ENCODE results near the gene C1QL1. TPM values are rescaled to one million over a fixed set of nuclear protein-coding genes. Genes with fewer than 3 reads are reported as not detected.

Gene C1QL1
- total RNA-seq, 1 donor from 2014 or later = 1.6 TPM

DNA sequence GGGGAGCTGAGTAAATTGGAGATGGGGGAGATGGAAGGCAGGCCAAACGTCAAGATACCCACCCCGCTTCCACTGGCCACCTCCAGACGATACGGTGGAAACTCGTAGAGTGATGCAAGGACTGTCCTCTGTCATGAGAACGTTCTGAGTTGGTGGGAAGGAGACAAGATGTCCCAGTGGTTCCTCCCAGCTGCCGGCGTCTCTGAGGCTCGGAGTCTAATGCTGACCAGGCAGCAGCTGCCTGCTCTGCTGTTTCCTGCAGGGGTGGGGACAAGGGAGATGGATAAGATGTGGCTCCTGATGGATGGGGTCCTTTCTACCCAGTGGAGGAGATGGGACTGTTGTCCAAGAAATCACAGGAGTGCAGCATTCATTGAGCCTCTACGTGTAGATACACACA is 28.2 kb upstream of the C1QL1 start:
- Mint-ChIP-seq H3K4me1 (ENCODE audit: low read depth) (peaks cover 3% of the 10 kb centered on the region), H3K27me3 (ENCODE audit: low read depth) (peaks cover 6% of the 10 kb centered on the region), H3K4me3 (ENCODE audit: unreplicated experiment) (no peak overlapping the region), H3K9me3 (ENCODE audit: low read depth) (peaks cover 8% of the 10 kb centered on the region), H3K36me3 (ENCODE audit: low read depth) (peaks cover 4% of the 10 kb centered on the region), H3K27ac (ENCODE audit: unreplicated experiment) (no peak overlapping the region)
- TF ChIP-seq, protein P1, sequence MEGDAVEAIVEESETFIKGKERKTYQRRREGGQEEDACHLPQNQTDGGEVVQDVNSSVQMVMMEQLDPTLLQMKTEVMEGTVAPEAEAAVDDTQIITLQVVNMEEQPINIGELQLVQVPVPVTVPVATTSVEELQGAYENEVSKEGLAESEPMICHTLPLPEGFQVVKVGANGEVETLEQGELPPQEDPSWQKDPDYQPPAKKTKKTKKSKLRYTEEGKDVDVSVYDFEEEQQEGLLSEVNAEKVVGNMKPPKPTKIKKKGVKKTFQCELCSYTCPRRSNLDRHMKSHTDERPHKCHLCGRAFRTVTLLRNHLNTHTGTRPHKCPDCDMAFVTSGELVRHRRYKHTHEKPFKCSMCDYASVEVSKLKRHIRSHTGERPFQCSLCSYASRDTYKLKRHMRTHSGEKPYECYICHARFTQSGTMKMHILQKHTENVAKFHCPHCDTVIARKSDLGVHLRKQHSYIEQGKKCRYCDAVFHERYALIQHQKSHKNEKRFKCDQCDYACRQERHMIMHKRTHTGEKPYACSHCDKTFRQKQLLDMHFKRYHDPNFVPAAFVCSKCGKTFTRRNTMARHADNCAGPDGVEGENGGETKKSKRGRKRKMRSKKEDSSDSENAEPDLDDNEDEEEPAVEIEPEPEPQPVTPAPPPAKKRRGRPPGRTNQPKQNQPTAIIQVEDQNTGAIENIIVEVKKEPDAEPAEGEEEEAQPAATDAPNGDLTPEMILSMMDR (IDR thresholded peaks at IDR 0.05) = no peak
- no peak for DNase-seq (ENCODE audit: low spot score)

DNA sequence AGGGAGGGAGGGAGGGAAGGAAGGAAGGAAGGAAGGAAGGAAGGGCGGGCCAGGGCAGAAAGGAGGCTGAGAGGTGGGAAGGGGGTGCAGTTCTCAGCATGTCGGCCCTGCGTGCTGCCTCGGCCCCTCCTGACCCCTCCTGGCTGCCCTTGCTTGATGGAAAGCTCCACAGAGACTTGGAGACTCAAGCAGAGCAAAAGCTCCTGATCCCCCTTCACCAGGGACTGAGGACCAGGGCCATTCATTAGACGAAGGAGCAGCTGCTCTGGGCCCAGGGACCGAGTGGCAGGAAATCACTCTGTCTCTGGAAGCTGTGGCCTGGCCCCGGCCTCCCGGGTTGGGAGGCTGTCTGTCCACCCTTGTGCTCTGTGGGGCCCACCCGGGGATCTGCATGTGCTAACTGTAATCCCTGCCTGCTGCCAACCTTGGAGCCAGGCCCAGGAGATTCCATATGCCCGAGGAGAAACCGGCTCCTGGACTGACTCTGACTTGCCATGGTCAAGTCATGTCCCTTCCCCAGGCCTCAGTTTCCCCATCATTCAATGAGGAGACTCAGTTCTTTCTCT is 27.4 kb upstream of the C1QL1 start:
- DNase-seq (ENCODE audit: low spot score) = no peak
- peaks cover 3% of the 10 kb centered on the region for H3K4me1 Mint-ChIP-seq (ENCODE audit: low read depth)
- no peak overlapping the region for H3K4me3 Mint-ChIP-seq (ENCODE audit: unreplicated experiment)
- peaks cover 4% of the 10 kb centered on the region for H3K36me3 Mint-ChIP-seq (ENCODE audit: low read depth)
- no peak overlapping the region for H3K27ac Mint-ChIP-seq (ENCODE audit: unreplicated experiment)
- TF ChIP-seq, protein P1 (IDR thresholded peaks at IDR 0.05) = no peak
- peaks cover 6% of the 10 kb centered on the region for H3K27me3 Mint-ChIP-seq (ENCODE audit: low read depth)
- peaks cover 8% of the 10 kb centered on the region for H3K9me3 Mint-ChIP-seq (ENCODE audit: low read depth)

DNA sequence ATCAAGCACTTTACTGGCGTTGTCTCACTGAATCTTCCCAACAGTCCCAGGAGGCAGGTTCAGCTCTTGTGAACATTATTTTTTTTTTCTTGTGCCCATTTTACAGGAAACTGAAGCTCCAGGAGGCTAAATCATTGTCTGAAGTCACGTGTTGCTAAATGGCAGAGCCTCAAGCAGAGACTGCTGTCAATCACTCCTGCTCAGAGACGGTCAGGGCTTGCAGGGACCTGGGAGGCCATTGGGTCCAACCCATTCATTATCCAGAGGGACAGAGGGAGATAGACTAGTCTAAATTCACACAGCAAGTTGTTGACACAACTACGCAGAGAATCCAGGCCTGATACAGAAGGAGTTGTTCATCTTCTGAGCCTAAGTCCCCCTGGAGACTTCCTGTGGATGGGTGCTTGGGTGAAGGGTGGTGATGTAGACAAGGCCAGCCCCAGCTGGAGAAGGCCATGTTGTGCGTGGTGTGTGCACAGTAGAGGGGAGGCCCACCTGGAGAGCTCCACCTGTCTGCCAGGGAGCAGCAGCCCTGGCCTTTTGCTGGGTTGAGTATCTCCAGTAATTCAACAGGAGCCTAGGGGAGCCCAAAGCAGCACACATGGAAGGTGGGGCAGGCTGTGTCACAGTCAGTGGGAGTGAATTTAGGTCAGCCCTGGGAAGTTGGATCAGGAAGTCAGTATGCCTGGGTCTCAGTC is 24.3 kb upstream of the C1QL1 start:
- no peak for DNase-seq (ENCODE audit: low spot score)
- Mint-ChIP-seq H3K36me3 (ENCODE audit: low read depth) (no peaks in the 10 kb centered on the region), H3K27me3 (ENCODE audit: low read depth) (peaks cover 6% of the 10 kb centered on the region), H3K4me1 (ENCODE audit: low read depth) (peaks cover 4% of the 10 kb centered on the region), H3K4me3 (ENCODE audit: unreplicated experiment) (no peak overlapping the region), H3K9me3 (ENCODE audit: low read depth) (no peaks in the 10 kb centered on the region), H3K27ac (ENCODE audit: unreplicated experiment) (no peak overlapping the region)
- TF ChIP-seq, protein P1 (IDR thresholded peaks at IDR 0.05) = no peak

DNA sequence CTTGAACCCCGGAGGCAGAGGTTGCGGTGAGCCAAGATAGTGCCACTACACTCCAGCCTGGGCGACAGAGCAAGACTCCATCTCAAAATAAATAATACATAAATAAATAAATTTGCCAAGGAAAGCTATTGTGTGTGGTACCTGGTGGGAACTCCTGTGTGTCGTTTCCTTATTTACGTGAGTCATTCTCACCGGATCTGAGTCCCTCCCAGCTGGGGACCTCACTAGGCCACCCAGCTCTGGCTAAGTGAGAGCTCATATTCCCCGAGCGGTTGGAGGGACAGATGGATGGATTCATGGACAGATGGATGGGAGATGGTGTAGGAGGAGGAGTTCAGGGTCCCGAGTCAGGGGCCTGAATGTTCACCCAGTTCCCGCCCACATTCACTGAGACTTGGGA is 22.9 kb upstream of the C1QL1 start:
- no peak overlapping the region for H3K27ac Mint-ChIP-seq (ENCODE audit: unreplicated experiment)
- no peaks in the 10 kb centered on the region for H3K36me3 Mint-ChIP-seq (ENCODE audit: low read depth)
- TF ChIP-seq, protein P1 (IDR thresholded peaks at IDR 0.05) = no peak
- no peaks in the 10 kb centered on the region for H3K9me3 Mint-ChIP-seq (ENCODE audit: low read depth)
- no peak overlapping the region for H3K4me3 Mint-ChIP-seq (ENCODE audit: unreplicated experiment)
- H3K4me1 Mint-ChIP-seq (ENCODE audit: low read depth) = peaks cover 7% of the 10 kb centered on the region
- DNase-seq (ENCODE audit: low spot score) = no peak
- H3K27me3 Mint-ChIP-seq (ENCODE audit: low read depth) = peaks cover 6% of the 10 kb centered on the region

DNA sequence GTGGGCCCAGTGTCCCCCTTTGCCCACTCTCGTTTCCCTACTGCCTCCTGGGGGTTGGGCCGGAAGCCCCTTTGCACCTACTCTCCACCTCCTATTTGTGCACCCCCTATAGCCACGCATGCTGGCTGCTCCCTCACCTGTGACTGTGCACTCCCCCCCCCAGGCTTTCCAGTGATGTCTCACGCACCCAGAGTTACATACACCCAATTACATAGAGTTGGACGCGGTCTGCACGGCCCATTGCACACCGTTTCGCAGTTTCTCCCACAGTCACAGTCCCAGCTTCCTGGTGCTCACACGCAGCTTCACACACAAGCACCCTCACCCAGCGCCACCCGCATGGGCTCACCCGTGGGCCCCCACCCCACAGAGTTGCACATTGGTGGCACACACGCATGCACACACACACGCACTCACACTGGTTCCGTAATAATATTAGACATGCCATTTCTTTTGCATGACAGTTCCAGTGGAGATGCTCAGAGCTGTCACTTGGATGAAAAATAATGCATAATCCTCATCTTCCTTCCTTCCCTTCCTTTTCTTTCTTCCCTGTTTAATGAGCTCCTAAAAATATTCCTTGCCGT is 21.5 kb upstream of the C1QL1 start:
- Mint-ChIP-seq H3K4me1 (ENCODE audit: low read depth) (peaks cover 7% of the 10 kb centered on the region), H3K27ac (ENCODE audit: unreplicated experiment) (no peak overlapping the region), H3K27me3 (ENCODE audit: low read depth) (peaks cover 4% of the 10 kb centered on the region), H3K4me3 (ENCODE audit: unreplicated experiment) (no peak overlapping the region), H3K9me3 (ENCODE audit: low read depth) (no peaks in the 10 kb centered on the region), H3K36me3 (ENCODE audit: low read depth) (no peaks in the 10 kb centered on the region)
- no peak for DNase-seq (ENCODE audit: low spot score)
- TF ChIP-seq, protein P1 (IDR thresholded peaks at IDR 0.05) = no peak
